ENCODE data around the gene ZNF385B.

Gene ZNF385B

DNA sequence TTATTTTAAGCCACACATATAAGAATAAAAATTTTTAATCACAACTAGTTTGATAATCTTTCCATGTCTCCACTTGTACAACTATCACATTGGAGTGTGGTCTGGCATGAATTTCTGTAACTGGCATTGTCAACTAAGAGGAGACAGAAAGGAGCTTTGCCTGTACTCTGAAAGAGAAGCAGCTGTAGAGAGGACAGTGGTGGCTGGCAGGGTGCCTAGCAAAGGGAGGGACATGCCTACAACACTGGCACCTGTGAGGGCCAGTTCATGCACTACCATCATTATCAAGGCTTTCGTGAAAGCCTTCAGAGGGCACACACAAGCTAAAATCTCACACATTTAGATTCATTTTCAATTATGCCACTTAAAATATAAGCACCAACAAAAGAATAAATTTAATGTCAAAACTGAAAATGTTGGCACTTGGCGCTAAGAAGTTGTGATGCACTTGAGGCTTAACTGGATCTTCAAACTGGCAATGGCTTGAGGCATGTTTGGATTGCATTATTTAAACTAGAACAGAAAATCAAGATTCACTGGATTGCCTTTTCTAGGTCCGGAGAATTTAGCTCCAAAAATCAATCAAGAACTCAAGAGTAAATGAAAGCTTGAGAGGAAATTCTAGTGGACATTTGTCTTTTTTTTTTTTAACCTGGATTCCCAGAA is 238.6 kb downstream of the ZNF385B start:
- H3K4me3 ChIP-seq (replicated peaks; ENCODE audit: low read depth, low read length): no peak overlapping the region
- no peak for DNase-seq (ENCODE audit: extremely low read depth, insufficient read length)
- H3K36me3 ChIP-seq (ENCODE audit: control insufficient read depth, insufficient read depth, low read length): no peaks in the 10 kb centered on the region
- TF ChIP-seq CTCF (IDR thresholded peaks at IDR 0.05; ENCODE audit: insufficient read depth, low read length, poor library complexity, severe bottlenecking): no peak
- H3K27me3 ChIP-seq (replicated peaks; ENCODE audit: control insufficient read depth, insufficient read depth, low read length): no peaks in the 10 kb centered on the region

DNA sequence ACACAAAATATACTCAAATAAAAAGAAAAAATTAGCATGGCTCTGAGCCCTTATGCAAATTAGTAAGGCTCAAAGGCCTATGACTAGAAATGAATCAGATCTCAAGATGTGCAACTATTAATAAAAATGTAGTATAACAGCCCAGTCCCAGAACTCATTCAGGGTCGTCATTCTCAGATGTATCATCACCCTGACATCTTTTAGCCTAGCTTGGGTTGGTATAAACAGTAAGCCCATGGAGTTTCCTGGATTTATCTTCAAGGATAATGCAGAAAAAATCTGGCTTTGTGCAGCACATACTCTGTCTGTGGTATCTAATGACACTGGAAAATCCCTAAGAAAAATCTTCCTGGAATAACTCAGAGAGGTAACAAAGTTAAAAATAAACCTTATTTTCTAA is 239.3 kb downstream of the ZNF385B start:
- Histone ChIP-seq H3K36me3 (ENCODE audit: control insufficient read depth, insufficient read depth, low read length) (no peaks in the 10 kb centered on the region), H3K27me3 (replicated peaks; ENCODE audit: control insufficient read depth, insufficient read depth, low read length) (no peaks in the 10 kb centered on the region), H3K4me3 (replicated peaks; ENCODE audit: low read depth, low read length) (no peak overlapping the region)
- DNase-seq (ENCODE audit: extremely low read depth, insufficient read length): no peak
- TF ChIP-seq CTCF (IDR thresholded peaks at IDR 0.05; ENCODE audit: insufficient read depth, low read length, poor library complexity, severe bottlenecking): no peak

DNA sequence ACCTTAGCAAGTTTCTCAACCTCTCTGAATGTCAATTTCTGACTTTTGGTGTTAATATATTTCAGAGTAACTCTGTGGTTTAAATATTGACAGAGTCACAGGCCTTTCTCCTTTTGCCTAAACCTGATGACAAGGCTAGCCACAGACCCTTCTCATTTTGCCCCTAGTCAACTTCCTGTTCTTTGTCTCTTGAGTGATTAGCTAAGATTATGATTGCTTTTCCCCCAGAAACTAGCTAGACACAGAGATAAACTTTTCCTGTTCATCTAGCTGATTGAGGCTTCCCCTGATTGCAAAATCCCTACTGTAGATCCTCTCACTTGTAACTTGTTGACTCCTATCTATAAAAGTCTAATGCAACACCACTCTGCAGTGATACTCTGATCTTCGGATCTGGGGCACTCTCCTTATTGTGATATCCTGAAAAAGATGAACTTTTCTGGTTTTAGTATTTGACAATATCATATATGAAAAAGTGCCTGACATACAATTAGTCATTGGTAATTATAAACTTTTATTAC is 241.4 kb downstream of the ZNF385B start:
- no peak for TF ChIP-seq CTCF (IDR thresholded peaks at IDR 0.05; ENCODE audit: insufficient read depth, low read length, poor library complexity, severe bottlenecking)
- no peak for DNase-seq (ENCODE audit: extremely low read depth, insufficient read length)
- Histone ChIP-seq H3K36me3 (ENCODE audit: control insufficient read depth, insufficient read depth, low read length) (no peaks in the 10 kb centered on the region), H3K4me3 (replicated peaks; ENCODE audit: low read depth, low read length) (no peak overlapping the region), H3K27me3 (replicated peaks; ENCODE audit: control insufficient read depth, insufficient read depth, low read length) (no peaks in the 10 kb centered on the region)

DNA sequence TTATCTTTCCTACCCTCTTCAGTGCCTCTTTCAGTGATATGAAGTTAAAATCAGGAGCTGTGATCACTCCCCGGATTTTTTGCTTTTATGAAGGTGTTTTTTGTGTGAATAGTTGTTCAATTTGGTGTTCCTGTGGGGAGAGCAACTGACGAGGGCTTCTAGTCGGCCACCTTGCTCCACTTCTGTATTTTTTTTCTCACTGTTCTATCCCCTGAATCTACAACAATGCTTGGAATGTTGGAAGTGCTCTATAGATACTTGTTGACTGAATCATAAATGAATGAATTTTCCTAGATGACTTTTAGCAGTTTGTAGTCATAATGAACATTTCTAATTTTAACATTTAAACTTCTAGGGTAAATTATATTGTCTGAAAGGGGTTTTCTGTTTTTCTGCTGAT is 247.3 kb downstream of the ZNF385B start:
- H3K27me3 ChIP-seq (replicated peaks; ENCODE audit: control insufficient read depth, insufficient read depth, low read length): no peaks in the 10 kb centered on the region
- no peak overlapping the region for H3K4me3 ChIP-seq (replicated peaks; ENCODE audit: low read depth, low read length)
- H3K36me3 ChIP-seq (ENCODE audit: control insufficient read depth, insufficient read depth, low read length): no peaks in the 10 kb centered on the region
- no peak for TF ChIP-seq CTCF (IDR thresholded peaks at IDR 0.05; ENCODE audit: insufficient read depth, low read length, poor library complexity, severe bottlenecking)
- no peak for DNase-seq (ENCODE audit: extremely low read depth, insufficient read length)

GRCh38 chr2:179613701-179614100 is 247.7 kb downstream of the ZNF385B start:
- Histone ChIP-seq H3K36me3 (ENCODE audit: control insufficient read depth, insufficient read depth, low read length) (no peaks in the 10 kb centered on the region), H3K4me3 (replicated peaks; ENCODE audit: low read depth, low read length) (no peak overlapping the region), H3K27me3 (replicated peaks; ENCODE audit: control insufficient read depth, insufficient read depth, low read length) (no peaks in the 10 kb centered on the region)
- TF ChIP-seq CTCF (IDR thresholded peaks at IDR 0.05; ENCODE audit: insufficient read depth, low read length, poor library complexity, severe bottlenecking): no peak
- DNase-seq (ENCODE audit: extremely low read depth, insufficient read length): no peak

- DNase-seq (ENCODE audit: extremely low read depth, insufficient read length): no peak
- no peaks in the 10 kb centered on the region for H3K36me3 ChIP-seq (ENCODE audit: control insufficient read depth, insufficient read depth, low read length)
- no peaks in the 10 kb centered on the region for H3K27me3 ChIP-seq (replicated peaks; ENCODE audit: control insufficient read depth, insufficient read depth, low read length)
- TF ChIP-seq CTCF (IDR thresholded peaks at IDR 0.05; ENCODE audit: insufficient read depth, low read length, poor library complexity, severe bottlenecking): no peak
- no peak overlapping the region for H3K4me3 ChIP-seq (replicated peaks; ENCODE audit: low read depth, low read length)
Measured at GRCh38 chr2:179613299-179613651, 248.1 kb downstream of the ZNF385B start.
